Fibroblast of gingiva (primary cell): Measurements from ENCODE around the gene PCSK5.
"Not testable (repeated sequence)": the region's sequence is repeated elsewhere in the genome, so short reads cannot be mapped to it uniquely, and the experiment has no call there.

ENCODE experiments used
- DNase-seq: peaks from one replicate; pipeline ENCODE4 v3.0.0-alpha.2; 2011; ENCODE audit warnings: low read depth

The PCSK5 gene

DNA sequence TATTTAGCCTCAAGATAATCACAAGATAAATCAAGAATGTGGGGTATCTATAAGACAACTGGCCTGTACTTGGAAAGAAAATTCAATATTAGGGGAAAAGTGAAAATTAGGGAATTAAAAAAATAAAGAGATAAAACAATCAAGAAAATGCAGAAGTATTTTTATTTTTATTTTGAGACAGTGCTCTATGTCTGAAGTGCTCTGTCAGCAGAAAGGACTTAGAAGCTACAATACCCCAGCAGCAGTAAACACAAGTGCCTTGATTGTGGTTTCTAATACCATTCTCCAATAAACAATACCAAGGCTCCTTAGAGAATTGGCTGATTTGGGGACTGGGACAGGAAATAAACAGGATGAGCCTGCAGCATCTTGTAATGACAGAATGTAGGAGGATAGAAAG lies 358.8 kb downstream of the PCSK5 start:
- DNase-seq, result no peak

DNA sequence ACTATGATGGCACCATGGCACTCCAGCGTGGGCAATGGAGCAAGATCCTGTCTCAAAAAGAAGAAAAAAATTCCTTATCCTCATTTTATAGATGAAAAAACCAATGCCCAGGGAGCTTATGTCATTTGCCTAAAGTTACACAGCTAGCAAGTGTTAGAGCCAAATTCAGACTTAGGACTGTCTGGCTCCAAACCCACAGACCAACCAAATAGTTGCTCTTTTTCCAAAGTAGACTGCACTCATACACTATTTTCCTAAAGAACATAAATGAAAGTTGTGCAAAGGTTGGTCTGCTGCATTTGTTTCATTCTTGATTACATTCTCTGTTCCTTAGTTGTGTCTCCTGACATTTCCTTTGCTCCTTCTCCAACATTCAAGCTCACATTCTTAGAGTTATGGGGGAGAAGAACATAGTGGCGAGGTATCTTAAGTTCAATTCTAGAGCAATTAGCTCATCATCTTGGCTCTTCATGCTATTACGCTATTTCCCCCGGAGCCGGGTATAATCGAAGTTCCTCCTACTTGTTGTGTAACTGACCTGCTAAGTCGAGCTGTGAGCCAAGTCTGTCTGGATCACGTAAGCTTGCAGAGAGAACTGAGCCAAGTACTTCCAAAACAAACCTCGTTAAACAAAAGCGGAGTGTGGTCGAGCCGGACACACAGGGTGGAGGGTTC lies 365.4 kb downstream of the PCSK5 start:
- DNase-seq, result peak; percentile 91

DNA sequence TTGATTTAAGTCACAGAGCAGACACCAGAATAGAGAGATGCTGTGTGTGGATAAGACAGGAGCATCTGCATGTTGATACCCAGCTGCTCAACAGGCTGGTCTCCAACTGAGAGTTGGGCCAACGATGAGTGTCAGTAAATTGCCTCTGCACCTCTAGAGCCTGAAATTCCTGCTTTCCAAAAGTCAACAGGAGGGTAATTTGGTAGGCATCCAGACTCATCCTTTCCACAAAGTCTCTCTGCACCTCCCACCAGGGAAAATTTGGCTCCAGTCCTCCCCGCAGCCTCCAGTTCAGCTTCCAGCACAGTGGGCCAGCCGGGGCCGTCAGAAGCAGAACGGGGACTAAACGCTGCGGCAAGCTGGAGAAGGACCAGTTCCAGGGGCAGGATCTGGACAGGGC lies 366.8 kb downstream of the PCSK5 start:
- no peak for DNase-seq

DNA sequence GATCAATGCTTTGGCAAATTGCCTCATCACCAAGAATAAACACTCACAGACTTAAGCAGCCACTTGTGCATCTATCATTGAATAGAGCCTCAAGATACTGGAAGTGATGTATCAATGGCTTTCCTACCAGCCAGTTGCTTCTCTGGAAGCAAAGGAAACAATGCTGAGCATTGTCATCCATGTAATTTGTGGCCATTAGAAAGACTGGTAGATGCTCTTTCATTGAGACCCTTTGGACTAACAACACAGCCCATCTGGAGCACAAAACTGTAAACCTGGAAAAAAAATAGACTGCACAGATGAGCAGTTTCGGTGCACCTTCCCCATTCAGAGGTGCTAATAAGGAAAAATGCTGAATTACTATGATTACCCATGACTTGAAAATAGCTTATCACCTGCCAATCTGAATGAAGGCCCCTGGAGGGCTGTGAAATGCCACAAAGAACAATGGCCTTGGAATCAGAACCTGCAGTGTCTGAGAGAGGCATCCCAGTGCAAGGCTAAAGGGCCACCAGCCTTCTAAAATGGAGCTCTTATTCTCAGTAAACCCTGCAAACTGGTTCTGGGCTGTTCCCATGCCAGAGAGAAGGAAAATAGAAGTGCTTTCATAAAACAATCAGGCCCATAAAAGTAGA lies 376.3 kb downstream of the PCSK5 start:
- no peak for DNase-seq

DNA sequence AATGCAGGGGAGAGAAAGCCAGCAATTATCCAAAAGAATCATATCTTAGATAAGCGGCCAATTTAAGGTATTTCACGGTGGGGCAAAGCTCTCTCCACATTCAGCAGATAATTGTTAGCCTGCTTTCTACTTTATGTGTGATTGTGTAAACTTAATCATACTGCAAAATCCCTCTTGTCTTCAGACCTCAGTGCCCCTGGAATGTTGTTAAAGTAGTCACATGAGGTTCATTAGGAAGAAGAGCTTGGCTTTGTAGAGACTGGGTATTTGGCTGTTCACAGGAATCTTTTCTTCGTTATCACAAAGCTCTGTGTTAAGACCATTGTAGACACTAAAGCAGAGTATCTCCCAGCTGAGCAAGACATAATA lies 376.8 kb downstream of the PCSK5 start:
- DNase-seq, result no peak

DNA sequence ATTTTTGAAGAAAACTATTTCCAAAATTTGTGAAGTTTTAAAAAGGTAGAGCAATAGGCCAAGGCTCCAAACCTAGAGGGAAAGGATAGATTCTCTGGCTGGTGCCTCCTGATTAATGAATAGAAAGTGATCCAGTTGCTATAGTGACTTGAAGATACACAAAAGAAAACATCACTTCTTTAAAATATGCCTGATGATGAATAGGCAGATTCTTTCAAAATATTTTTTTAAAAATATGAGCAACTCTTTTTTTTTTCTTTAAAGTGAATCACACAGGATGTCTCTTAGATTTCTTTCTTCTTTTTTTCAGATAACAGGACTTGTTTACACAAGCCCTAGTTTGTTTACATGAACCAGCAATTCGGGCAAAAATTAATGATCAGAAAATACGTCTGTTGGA lies 379.3 kb downstream of the PCSK5 start:
- no peak for DNase-seq

DNA sequence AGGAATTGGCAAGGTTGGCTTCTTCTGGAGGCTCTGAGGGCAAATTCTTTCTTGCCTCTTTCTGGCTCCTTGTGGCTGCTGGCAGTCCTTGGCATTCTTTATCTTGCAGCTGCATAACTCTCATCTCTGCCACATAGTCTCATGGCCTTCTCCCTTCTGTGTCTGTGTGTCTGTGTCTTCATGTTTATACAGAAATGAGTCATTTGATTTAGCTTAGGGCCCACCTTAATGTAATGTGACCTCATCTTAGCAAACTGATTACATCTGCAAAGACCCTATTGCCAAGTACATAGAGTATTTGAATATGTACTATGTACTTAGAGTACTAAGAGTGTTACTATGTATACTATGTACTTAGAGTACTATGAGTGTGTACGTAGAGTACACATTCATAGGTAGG lies 381.3 kb downstream of the PCSK5 start:
- DNase-seq, result peak; percentile 12

DNA sequence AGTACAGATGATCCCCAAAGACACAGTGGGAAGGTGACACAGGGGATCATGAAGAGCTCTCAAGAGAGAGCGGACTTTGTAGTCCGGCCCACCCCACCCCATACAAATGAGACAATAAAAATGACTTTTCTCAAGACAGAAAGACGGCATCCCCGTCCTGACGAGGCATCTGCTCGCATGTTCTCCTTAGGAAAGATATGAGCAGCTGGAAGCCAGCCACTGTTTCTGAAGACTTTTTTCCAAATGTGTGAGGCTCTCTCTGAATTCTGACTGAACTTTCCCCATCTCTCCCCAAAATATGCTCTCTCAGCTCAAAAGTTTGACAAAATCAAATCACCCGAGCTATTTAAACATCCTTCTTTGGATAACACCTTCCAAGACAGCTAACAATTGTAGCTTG lies 398.6 kb downstream of the PCSK5 start:
- DNase-seq, result no peak

DNA sequence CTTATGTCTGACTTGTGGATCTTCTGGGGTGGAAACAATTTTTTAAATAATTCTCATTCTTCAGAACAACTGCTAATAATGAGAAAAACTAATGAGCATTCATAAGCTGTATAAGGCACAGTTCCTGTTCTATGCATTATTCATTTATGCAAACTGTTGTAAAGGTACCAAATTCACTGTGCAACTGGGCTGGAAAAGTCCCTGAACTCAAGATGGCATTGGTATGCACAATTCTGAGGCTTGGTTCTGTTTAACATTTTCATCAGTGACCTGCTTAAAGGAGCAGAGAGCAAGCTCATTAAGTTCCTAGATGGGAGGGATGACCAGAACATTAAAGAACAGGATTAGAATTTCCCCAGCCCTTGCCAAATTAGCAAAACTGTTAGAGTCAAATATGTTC lies 399.2 kb downstream of the PCSK5 start:
- no peak for DNase-seq

DNA sequence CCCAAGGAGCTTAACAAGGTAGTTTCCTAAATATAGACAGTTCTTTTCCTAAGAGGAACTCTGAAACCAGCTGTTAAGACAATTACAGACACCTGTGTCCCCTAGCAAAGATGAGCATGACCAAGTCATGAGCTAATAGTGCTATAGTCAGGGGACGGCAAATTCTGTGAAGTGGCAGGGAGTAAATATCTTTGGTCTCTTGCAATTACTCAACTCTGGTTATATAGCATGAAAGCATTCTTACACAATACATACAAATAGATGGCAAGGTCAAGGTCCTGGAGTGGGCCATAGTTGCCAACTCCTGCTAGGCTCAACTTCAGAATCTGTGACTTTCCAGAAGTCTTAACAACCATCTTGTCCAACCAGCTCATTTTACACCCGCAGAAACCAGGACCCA lies 400.1 kb downstream of the PCSK5 start:
- no peak for DNase-seq

DNA sequence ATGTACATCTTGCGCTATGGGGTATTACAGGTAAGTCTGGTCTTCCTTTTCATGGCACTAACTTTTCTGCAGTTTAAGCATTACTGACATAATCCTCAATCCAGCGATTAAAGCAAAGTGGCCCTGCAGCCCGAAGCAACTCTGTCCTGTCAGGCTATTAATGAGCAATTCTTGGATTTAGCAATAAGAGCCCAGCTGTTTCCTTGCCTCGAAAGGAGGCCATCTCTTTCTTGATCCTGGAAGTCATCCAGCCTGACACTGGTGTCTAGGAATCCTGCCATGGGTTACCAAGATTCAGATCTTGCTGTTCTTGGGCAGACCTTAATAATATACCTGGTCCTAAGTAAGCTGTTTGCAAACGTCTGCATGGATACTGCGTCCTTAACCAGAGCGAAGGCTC lies 401.8 kb downstream of the PCSK5 start:
- no peak for DNase-seq

DNA sequence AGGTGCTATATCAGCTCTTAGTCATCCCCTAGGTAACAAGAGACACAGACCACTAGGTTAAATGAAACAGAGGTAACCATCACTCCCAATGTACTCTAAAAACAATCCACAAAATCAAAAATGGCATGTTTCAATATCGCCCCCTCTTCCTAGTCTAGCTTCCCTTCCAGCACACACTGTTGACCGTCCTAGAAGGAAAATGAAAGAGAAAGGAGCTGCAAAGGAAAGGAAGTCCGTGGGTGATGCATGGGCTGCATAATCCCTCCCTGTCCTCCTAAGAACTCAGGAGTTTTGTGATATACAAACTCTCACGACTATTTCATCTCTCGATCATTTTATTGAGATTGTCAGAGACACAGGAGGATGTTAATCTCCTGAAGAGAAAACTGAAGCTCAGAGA lies 402.2 kb downstream of the PCSK5 start:
- no peak for DNase-seq

DNA sequence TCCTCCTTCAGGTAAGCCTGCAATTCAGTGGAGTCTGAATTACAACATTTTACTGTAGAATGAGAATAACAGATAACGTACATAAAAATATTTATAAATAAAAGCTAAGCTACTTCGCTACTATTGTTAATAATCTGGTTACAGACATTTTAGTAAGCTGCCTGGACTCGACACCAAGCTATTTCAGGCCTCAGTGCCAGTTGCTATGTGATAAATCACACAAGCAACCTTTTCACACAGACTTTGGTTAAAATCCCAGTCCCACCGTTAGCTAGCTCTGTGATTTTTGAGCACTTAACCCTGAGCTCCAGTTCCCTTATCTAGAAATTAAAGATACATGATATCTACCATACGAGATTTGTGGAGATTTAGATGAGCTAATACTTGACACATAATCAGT lies 403.8 kb downstream of the PCSK5 start:
- no peak for DNase-seq

DNA sequence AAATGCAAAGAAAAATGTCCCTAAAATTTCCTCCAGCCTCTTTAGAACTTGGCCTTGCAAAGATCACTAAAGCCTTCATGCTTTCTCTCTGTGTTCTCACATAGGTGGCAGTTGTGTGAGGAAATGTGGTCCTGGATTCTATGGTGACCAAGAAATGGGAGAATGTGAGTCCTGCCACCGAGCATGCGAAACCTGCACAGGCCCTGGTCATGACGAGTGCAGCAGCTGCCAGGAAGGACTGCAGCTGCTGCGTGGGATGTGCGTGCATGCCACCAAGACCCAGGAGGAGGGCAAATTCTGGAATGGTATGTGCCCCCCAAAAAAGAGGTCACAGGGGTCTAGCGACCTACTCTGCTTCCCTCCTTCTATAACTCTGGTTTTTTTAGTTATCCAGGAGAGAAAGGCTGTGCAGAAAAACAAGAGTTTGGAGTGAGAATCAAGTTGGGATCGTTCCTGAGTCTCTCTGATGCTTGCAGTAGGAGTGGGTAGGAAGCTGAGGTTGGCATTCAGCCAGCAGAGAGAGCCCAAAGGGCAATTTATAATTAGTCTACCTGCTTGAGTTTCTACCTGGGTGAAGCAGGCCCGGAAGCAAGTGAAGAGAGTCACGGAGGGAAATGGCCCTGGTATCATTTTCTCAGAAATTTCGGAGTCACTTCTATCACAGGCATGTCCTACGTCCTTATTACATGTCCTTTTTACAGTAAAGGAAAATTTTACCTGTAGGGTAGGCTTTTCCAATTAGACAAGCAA lies 406.3 kb downstream of the PCSK5 start:
- DNase-seq, result no peak

DNA sequence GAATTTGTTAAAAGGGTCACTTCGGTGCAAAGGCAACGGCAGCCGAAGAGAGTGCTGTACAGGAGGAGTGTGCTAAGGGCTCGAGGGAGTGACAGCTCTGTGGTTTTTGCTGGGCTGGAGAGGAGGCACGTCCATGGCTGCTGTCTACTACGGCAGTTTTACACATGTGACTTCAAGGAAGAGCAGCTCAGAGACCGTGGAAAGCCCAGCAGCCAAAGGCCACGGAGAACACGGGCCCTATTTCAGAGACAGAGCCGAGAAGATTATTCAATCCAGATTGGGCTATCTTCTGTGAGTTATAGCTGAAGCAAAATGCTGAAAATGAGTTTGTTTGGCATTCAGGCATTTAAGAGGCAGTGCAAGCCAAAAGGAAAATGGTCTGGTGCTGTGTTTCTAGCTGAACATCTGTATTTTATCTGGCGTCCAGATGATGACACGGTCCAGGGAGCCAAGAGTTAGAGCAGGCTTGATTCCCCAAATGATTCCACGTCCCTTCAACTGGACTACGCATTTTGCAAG lies 407.3 kb downstream of the PCSK5 start:
- DNase-seq, result peak; percentile 75

DNA sequence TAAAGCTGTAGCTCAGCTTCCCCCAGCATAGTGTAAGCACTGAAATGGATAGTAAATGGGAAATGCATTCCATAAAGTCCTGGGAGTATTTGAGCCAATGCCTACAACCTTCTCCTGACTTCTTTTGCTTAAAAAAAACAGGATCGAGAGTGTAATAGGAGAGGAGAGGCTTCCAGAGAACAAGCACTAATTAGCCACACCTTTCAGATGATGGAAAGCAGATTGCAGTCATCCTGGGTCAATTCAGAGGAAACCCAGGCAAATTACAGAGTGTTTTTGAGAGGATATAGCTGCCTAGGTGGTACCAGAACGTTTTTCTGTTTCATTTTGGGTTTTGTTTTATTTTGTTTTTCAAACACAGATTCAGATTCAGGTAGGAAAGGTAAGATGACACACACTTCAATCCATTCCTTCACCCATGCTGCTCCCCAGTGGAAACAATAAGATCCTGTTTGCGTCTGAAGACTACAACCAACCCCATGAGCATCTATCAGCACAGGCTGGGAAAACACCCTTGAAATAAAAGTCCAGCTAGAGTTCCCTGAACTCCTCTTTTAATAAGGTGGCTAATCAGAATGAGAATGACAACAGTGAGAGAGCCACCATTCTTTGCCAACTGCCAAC lies 408.2 kb downstream of the PCSK5 start:
- no peak for DNase-seq

DNA sequence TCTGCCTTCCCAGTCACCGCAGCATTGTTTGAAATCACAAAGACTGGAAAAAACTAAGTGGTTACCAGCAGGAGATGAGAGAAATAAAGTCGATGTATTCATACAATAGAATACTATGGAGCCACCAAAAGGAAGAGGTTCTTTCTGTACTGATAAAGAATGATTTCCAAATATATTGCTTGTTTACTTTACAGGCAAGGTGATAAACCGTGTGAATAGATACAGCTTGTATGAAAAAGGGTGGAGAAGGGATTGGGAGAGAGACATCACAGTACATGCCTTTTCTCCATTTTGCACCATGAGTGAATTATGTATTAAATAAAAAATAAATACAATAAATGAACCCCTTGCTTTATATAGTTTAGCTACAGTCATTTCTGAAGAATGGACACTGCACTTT lies 412.1 kb downstream of the PCSK5 start:
- DNase-seq, result no peak

DNA sequence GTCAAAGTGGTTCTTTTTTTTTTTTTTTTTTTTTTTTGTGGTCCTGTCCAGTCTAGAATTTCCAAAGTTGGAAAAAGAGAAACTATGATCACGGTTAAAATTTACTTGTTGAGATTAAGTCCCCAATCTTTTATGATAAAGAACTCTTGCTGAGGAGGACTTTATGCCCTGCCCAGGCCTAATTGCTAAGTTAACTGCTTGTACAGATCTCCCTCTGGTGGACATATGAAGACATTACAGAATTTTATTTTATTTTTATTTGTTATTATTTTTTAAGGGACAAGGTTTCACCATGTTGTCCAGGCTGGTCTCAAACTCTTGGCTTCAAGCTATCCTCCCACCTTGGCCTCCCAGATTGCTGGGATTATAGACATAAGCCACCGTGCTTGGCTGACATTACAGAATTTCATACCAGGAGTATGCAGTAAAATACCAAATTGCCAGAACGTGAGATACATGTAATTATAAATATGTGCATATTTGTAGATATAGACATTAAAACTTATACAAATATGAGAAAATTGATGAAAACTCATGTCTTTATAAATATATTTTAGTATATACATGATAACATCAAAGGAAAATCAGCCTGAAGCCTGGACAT lies 412.6 kb downstream of the PCSK5 start:
- DNase-seq, result peak; percentile 54

DNA sequence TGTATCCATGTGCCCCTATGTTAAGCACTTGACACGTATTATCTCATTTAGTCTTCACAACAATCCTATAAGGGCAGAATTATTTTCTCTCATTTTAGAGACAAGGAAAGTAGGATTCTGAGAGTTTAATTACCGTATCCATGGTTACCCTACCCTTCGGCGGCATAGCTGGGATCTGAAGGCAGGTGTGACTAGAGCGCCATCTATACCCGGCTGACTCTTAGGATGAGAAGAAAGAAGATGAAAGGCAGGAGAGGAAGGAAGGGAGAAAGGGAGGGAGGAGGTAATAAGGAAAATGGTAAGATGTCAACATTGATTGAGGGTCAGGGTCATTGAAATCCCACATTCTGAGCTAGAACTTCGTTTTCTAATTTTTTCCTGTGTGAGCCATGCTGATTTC lies 416.6 kb downstream of the PCSK5 start:
- not testable (repeated sequence) for DNase-seq

DNA sequence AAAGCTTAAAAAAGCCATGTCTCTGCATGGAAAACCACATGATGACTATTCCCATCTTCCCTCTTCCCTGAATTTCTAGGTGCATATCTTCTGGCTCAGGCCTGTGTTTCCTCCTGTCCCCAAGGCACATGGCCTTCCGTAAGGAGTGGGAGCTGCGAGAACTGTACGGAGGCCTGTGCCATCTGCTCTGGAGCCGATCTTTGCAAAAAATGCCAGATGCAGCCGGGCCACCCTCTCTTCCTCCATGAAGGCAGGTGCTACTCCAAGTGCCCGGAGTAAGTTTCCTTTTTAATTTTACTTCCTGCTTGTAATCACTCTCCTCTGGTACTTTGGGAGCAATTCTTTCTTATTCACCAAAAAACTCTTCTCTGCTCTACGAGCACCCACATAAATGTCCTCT lies 420.1 kb downstream of the PCSK5 start:
- no peak for DNase-seq

DNA sequence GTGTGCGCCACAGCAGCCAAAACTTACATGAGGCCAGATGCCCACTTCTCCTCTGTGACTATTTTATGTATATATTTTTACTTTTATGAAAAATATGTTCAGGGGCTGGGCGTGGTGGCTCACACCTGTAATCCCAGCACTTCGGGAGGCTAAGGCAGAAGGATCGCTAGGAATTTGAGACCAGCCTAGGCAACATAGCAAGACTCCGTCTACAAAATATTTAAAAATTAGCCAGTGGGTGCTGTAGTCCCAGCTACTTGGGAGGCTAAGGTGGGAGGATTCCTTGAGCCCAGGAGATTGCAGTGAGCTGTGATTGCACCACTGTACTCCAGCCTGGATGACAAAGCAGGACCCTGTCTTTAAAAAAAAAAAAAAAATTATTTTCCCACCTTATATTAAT lies 420.5 kb downstream of the PCSK5 start:
- DNase-seq, result no peak

DNA sequence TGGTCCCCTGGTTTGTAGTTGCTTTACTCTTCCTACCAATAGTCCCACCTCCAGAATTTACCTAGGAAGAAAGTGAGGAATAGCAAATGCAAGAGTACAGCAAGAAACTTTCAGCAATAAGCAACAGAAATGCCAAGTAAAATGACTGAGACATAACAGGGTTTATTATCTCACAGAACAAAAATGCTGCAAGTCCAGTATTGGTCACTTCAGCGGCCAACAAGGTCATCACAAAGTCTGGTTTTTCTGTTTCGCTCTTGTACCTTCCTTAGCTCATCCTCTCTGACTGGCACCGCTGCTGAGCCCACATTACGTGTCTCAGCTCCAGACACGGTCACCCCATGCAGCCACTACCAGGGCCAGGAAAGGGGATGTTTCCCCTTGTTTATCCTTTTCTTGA lies 421.1 kb downstream of the PCSK5 start:
- DNase-seq, result no peak
